ENCODE results near the gene UPK3B.
"Not testable (repeated sequence)": the region's sequence is repeated elsewhere in the genome, so short reads cannot be mapped to it uniquely, and the experiment has no call there.

- TF ChIP-seq CTCF, POLR2A (IDR thresholded peaks at IDR 0.05): not testable (repeated sequence)
These were observed 42.5 kb upstream of the UPK3B start for GRCh38 chr7:76467743-76468404.

Data from Peyer's patch (tissue), 4 donors.